ENCODE results near the gene SPAG9. TPM values are rescaled to one million over a fixed set of nuclear protein-coding genes. Genes with fewer than 3 reads are reported as not detected.

Gene SPAG9
- total RNA-seq, 3 donors from 2014 or later: 37.2 to 45.6 (median 37.4) TPM

DNA sequence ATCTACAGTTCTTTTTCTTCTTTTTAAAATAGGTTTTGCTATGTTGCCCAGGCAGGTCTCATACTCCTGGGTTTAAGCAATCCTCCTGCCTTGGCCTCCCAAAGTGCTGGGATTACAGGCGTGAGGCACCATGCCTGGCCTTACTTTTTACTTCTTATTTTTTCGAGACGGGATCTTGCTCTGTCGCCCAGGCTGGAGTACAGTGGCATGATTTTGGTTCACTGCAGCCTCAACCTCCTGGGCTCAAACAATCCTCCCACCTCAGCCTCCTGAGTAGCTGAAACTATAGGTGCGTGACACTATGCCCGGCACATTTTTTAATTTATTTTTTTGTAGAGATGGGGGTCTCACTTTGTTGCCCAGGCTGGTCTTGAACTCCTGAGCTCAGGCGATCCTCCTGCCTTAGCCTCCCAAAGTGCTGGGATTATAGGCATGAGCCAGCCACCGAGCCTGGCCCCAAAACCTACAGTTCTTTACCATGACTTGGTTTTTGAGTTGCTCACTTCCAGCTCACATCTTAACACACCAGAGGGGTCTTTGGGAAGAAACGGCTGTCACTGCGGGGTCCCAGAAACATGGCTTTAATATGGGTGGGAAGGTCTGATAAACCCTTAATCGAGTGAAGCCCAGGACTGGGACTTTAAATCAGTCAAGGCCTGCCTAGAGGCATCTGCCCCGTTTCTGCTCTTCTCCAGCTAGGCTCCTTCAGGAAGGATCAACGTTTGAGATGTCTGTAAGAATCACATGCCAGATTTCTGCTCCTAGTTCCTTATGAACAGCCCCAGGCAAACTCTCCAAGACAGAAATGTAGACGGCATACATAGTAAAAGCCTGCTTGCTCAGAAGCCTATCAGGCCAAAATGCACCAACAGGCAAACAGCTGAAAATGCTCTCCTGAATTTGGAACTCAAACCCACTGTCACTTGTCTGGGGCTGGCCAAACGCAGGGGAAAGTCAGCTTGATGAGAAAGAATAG is 162.8 kb downstream of the SPAG9 start:
- Mint-ChIP-seq H3K9me3 (no peaks in the 10 kb centered on the region), H3K27me3 (ENCODE audit: low read depth) (no peaks in the 10 kb centered on the region), H3K4me1 (ENCODE audit: low read depth) (peaks cover 2% of the 10 kb centered on the region), H3K36me3 (ENCODE audit: insufficient read depth) (peaks cover 1% of the 10 kb centered on the region), H3K4me3 (no peak overlapping the region)
- ATAC-seq (no peak), DNase-seq (no peak)

DNA sequence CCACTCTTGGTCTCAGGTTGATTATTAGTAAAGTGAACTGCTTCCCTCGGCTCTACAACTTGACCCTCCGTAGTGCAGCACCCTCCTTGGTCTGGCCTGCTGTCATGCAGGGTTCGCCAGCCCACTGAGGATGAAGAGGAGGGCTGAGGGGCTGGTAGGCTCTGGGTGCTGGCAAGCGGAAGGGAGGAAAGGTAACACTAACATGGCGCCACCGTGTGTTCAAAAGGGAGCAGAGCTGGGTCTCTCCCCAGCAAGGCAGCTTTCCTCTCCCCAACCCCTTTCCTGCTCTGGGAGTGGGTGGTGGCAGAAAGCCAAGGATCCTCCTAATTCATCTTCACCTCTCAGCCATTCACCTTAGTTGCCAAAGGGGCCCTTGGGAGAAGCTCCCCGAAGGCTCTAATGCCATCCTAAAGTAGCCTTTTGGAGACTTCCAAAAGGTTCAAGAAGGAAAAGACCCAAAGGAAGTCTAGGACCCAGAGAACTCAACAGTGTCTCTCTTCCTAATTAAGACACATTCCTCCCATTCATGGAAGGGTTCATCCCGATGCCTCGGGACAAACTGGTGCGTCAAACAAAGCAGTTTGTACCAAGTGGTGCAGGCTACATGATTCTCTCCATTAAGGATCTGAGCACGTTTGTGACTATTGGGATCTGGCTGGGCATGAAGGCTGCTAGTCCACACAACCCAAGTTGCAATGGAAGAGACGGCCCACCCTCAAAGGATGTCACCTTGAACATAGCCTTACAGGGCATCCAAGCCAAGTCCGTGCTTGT is 163.7 kb downstream of the SPAG9 start:
- H3K4me3 Mint-ChIP-seq: no peak overlapping the region
- peaks cover 2% of the 10 kb centered on the region for H3K4me1 Mint-ChIP-seq (ENCODE audit: low read depth)
- ATAC-seq (peak; percentile 88 to 93), DNase-seq (peak; percentile 60)
- peaks cover 1% of the 10 kb centered on the region for H3K36me3 Mint-ChIP-seq (ENCODE audit: insufficient read depth)
- H3K9me3 Mint-ChIP-seq: no peaks in the 10 kb centered on the region
- no peaks in the 10 kb centered on the region for H3K27me3 Mint-ChIP-seq (ENCODE audit: low read depth)

DNA sequence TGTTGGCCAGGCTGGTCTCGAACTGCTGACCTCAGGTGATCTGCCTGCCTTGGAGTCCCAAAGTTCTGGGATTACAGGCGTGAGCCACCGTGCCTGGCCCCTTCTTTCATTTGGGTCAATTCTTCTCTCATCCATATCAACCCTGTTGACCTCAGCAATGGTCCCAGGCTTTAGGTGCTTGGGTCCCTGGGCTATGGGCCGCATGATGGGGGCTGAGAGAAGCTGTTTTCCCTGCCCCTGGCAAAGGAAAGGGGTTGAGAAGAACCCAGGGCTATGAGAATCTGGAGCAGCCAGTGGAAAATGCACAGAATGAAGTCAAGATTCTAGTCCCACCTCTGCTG is 164.3 kb downstream of the SPAG9 start:
- no peak overlapping the region for H3K4me3 Mint-ChIP-seq
- H3K9me3 Mint-ChIP-seq: no peaks in the 10 kb centered on the region
- no peak for DNase-seq
- H3K27me3 Mint-ChIP-seq (ENCODE audit: low read depth): no peaks in the 10 kb centered on the region
- peaks cover 1% of the 10 kb centered on the region for H3K36me3 Mint-ChIP-seq (ENCODE audit: insufficient read depth)
- no peak for ATAC-seq
- peaks cover 2% of the 10 kb centered on the region for H3K4me1 Mint-ChIP-seq (ENCODE audit: low read depth)

DNA sequence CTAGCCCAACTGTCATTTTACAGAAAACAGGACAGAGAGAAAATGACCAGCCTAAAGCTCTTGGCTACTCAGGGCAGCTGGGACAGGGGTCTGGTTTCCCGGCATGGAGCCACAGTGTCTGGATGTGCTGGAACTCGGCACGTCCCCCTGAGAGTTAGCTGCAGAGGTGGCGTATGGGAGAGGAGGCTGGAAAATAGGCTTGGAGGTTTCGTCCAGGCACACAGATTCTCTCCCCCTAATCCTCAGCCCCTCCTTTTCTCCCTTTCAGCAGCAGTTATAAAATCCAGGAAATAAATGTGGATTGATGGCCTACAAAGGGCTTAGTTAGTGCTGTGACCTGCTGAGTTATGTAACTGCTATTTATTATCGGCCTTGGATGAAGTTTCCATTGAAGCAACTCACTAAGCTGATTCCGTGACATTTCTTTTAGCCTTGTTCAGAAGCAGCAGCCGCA is 165.0 kb downstream of the SPAG9 start:
- ATAC-seq (no peak), DNase-seq (no peak)
- no peaks in the 10 kb centered on the region for H3K27me3 Mint-ChIP-seq (ENCODE audit: low read depth)
- no peaks in the 10 kb centered on the region for H3K9me3 Mint-ChIP-seq
- H3K36me3 Mint-ChIP-seq (ENCODE audit: insufficient read depth): peaks cover 1% of the 10 kb centered on the region
- H3K4me1 Mint-ChIP-seq (ENCODE audit: low read depth): peaks cover 4% of the 10 kb centered on the region
- H3K4me3 Mint-ChIP-seq: no peak overlapping the region

DNA sequence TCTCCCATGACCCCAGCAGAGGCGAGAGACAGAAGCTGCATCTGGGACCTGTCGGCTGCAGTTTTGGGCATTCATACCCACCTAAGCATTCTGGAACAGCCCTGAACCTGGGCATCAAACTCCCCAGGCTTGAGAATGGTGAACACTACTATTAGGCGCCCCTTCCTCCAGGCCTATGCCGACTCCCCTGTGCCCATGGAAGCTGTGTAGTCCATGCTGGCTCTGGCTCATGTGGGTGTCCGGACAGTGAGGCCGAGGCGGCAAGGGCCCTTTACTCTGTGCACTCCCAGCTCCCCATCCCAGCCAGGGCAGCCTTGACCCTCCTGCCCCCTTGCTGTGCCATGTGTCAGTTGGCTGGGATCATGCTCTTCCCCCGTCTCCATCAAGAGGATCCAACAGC is 165.5 kb downstream of the SPAG9 start:
- no peak for DNase-seq

DNA sequence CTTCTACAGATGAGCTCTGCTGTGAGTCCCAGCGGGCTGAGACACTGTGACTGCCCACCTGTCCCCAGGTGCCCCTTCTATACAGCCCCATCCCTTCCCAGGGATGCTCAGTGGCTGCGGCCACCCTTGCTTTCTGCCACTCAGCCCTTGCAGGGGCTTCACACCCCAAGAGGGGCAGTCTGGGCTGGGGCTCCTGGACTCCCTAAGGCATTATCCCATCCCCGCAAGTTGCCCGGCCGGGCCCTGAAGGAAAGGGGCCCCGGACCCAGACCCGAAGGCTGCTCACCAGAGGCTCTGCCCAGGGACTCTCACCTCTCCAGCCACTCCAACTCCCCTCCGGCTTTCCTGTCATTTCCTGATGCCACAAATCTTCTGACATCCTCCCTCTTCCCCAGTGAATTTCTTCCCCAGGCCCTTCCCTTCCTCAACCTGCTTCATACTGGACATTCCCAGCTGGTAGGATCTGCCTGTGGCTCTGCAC is 166.0 kb downstream of the SPAG9 start:
- ATAC-seq (no peak), DNase-seq (no peak)
- no peaks in the 10 kb centered on the region for H3K36me3 Mint-ChIP-seq (ENCODE audit: insufficient read depth)

More for the DNA sequence above, 165.5 kb downstream of the SPAG9 start:
- Mint-ChIP-seq H3K9me3 (no peaks in the 10 kb centered on the region), H3K27me3 (ENCODE audit: low read depth) (no peaks in the 10 kb centered on the region), H3K4me3 (no peak overlapping the region), H3K4me1 (ENCODE audit: low read depth) (peaks cover 7% of the 10 kb centered on the region), H3K36me3 (ENCODE audit: insufficient read depth) (peaks cover under 1% of the 10 kb centered on the region)
- no peak for ATAC-seq

DNA sequence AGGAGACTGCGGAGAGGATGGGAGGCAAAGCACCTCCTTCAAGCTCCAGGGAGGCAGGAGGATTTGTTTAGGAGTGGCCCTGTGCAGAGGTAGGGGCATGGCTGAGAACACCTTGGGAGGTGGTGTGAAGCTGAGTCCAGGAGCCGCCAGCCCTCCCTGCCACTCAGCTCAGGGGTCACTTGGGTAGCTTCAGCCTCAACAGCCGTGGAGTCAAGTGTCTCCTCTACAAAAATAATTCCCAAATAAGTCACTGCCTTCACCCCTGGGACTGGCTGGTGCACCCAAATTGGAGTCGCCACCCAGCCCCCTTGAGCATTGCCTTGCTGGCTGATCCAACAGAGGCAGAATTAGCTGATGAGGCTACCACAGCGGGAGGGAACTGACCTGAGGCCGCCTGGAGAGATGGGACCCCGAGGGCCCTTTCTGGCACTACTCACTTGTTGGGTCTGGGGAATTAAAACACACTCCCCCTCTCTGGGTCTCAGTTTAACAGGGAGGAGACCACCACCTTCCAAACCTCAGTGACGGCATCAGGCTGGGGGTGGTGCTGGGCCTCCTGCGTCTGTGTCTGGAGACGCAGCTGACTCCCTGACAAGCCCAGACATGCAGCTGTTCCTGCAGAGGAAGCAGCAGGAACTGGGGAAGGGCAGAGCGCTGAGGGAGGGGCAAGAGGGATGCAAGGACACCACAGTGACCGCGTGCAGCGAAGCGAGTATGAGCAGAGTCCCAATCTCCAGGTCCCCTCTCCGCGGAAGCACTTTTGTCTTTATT is 166.7 kb downstream of the SPAG9 start:
- H3K4me3 Mint-ChIP-seq: no peak overlapping the region
- ATAC-seq: no peak
- no peak for DNase-seq
- H3K27me3 Mint-ChIP-seq (ENCODE audit: low read depth): no peaks in the 10 kb centered on the region
- no peaks in the 10 kb centered on the region for H3K36me3 Mint-ChIP-seq (ENCODE audit: insufficient read depth)
- H3K9me3 Mint-ChIP-seq: no peaks in the 10 kb centered on the region
- peaks cover 11% of the 10 kb centered on the region for H3K4me1 Mint-ChIP-seq (ENCODE audit: low read depth)

More for the DNA sequence above, 166.0 kb downstream of the SPAG9 start:
- Mint-ChIP-seq H3K9me3 (no peaks in the 10 kb centered on the region), H3K4me1 (ENCODE audit: low read depth) (peaks cover 11% of the 10 kb centered on the region), H3K4me3 (no peak overlapping the region), H3K27me3 (ENCODE audit: low read depth) (no peaks in the 10 kb centered on the region)

DNA sequence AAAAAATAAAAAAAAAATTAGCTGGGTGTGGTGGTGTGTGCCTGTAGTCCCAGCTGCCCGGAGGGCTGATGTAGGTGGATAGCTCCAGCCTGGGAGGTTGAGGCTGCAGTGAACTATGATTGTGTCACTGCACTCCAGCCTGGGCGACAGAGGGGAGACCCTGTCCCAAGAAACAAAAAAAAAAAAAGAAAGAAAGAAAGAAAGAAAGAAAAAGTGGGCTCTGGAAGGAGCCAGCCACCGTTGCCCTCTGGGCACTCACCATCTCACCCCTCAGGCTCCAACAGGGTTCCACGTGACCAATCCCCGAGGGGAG is 167.2 kb downstream of the SPAG9 start:
- no peaks in the 10 kb centered on the region for H3K27me3 Mint-ChIP-seq (ENCODE audit: low read depth)
- no peak for ATAC-seq
- no peaks in the 10 kb centered on the region for H3K9me3 Mint-ChIP-seq
- H3K4me1 Mint-ChIP-seq (ENCODE audit: low read depth): peaks cover 11% of the 10 kb centered on the region
- H3K36me3 Mint-ChIP-seq (ENCODE audit: insufficient read depth): no peaks in the 10 kb centered on the region
- H3K4me3 Mint-ChIP-seq: no peak overlapping the region
- DNase-seq: no peak

DNA sequence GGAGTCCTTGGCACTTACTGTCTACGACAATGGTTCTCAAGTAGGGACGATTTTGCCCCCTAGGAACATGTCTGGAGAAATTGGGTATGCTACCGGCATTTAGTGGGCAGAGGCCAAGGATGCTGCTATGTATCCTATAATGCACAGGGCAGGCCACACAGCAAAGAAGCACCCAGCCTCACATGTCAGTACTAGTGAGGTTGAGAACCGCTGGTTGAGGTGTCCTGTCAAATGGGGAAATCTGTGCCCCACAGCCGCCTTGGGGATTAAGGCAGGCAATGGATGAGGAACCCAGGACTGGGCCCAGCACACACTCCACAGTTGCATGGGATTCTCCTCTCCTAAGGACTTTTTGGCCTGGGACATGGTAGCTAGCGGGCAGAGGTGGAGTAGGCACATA is 167.8 kb downstream of the SPAG9 start:
- DNase-seq (no peak), ATAC-seq (no peak)
- Mint-ChIP-seq H3K4me1 (ENCODE audit: low read depth) (peaks cover 11% of the 10 kb centered on the region), H3K9me3 (no peaks in the 10 kb centered on the region), H3K27me3 (ENCODE audit: low read depth) (no peaks in the 10 kb centered on the region), H3K36me3 (ENCODE audit: insufficient read depth) (no peaks in the 10 kb centered on the region), H3K4me3 (no peak overlapping the region)

DNA sequence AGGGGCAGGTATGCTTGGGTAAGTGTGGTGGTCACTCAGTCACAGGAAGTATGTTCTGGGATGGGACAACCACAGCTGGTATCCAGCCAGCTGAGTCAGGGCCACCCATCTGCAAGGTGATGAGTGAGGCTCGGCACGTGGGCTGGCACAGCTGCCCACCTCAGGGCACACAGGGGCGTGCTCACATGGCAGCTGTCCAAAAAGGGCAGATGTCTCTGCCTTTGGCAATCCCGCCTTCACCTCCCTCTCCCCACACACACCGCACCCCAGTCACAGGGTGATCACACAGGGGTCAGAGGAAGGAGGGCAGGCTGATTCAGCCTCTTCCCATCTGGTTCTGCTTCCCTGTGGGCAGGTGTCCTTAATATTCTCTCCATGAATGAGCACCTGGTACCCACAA is 168.7 kb downstream of the SPAG9 start:
- H3K27me3 Mint-ChIP-seq (ENCODE audit: low read depth): no peaks in the 10 kb centered on the region
- H3K4me1 Mint-ChIP-seq (ENCODE audit: low read depth): peaks cover 11% of the 10 kb centered on the region
- H3K4me3 Mint-ChIP-seq: no peak overlapping the region
- no peaks in the 10 kb centered on the region for H3K36me3 Mint-ChIP-seq (ENCODE audit: insufficient read depth)
- no peak for ATAC-seq
- no peaks in the 10 kb centered on the region for H3K9me3 Mint-ChIP-seq
- DNase-seq: no peak

DNA sequence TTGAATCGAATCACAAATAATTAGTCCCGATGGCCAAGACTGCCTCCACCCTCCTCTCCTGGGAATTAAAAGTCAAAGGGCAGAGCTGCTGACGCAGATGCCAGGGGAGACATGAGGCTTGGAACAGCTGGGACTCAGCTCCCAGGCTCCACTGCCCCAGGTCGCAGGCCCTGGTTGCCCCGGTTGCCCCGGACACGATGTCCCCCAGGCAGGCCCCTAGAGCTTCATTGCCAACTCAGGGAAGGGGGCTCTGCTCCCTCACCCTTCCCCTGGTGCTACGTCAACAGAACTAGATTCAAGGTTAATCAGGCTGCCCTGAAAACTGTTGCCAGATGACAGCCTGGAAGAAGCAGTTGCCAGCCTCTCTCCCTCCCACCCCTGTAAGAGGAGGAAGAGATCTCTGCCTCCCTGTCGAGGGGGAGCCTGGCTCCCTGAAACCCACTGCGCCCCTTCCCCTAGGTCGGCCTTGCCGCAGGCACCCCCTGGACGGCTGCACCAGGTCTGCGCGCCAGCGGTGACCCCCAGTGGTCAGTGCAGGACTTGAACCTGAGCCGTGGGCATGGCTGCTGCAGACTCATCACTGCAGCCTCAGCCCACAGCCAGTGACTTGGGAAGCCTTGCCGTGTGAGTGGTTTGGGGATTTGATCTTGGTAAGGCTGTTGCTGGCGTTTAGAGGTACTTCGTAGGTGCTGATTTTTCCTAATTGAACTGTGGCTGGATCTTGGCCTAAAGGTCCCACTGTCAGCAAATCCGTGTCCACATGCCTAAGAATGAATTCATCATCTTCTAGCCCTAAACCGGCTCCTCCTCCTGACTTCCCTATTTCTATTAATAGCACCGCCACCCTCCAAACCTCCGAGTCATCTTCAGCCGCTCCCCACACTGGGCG is 170.4 kb downstream of the SPAG9 start:
- DNase-seq: peak; percentile 46
- Mint-ChIP-seq H3K4me3 (no peak overlapping the region), H3K4me1 (ENCODE audit: low read depth) (peaks cover 14% of the 10 kb centered on the region), H3K36me3 (ENCODE audit: insufficient read depth) (no peaks in the 10 kb centered on the region), H3K27me3 (ENCODE audit: low read depth) (no peaks in the 10 kb centered on the region), H3K9me3 (no peaks in the 10 kb centered on the region)
- ATAC-seq: peak; percentile 73 to 76

DNA sequence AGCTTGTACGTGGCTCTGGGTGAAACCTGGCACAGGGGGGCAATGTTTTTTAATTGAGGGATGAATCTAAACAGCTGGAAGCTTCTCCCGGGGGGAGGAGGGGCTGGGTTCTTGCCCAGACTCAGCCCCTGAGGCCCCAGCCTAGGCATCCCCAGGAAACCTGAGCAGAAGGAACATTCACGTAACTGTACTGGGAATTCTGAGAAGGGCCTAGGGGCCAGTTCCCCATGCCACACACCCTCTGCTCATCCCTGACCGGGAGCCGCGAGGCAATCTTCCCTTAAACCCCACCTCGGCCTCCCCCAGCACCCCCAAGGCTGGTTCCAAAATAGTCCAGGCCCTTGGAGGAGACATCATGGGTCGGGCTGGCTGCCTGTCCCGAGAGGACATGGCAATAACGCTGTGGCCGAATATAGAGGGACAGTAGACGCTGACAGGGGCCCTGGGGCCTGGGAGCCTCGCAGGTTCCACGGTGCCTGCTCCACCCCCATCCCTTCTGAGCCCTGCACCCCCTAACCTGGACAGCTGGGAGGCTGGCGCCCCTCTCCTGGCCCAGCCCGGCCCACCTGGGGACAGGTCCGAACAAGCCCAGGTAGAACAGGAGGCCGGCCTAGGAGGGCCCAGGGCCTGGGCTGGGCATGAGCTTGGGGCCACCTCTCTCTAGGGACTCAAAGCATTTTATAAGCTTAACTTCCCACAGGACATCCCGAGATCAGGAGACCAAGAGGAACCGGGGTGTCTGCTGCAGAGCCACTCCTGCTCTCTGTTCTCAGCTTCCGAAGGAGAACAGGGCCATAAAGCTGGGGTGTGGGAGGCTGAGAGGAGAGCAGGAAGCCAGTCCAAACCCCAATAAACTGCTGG is 171.3 kb downstream of the SPAG9 start:
- Mint-ChIP-seq H3K9me3 (no peaks in the 10 kb centered on the region), H3K27me3 (ENCODE audit: low read depth) (no peaks in the 10 kb centered on the region), H3K4me3 (no peak overlapping the region), H3K4me1 (ENCODE audit: low read depth) (peaks cover 16% of the 10 kb centered on the region), H3K36me3 (ENCODE audit: insufficient read depth) (no peaks in the 10 kb centered on the region)
- DNase-seq (no peak), ATAC-seq (no peak)

DNA sequence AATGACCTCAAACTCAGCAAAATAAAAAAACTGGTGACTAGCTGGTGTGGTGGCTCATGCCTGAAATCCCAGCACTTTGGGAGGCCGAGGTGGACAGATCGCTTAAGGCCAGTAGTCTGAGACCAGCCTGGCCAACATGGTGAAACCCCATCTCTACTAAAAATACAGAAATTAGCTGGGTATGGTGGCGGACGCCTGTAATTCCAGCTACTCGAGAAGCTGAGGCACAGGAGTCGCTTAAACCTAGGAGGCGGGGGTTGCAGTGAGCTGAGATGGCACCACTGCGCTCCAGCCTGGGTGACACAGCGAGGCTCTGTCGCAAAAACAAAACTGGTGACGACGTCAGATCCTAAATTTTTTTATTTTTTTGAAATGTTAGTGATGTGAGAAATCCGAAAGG is 172.0 kb downstream of the SPAG9 start:
- Mint-ChIP-seq H3K4me1 (ENCODE audit: low read depth) (peaks cover 19% of the 10 kb centered on the region), H3K36me3 (ENCODE audit: insufficient read depth) (no peaks in the 10 kb centered on the region), H3K9me3 (no peaks in the 10 kb centered on the region), H3K27me3 (ENCODE audit: low read depth) (no peaks in the 10 kb centered on the region), H3K4me3 (no peak overlapping the region)
- no peak for ATAC-seq
- no peak for DNase-seq
